Muscle of leg (tissue), 11 donors: ENCODE measurements around the gene TBC1D10B. TPM values are rescaled to one million over a fixed set of nuclear protein-coding genes. Genes with fewer than 3 reads are reported as not detected.
"Not testable (repeated sequence)": the region's sequence is repeated elsewhere in the genome, so short reads cannot be mapped to it uniquely, and the experiment has no call there.

Source experiments
- DNase-seq: peaks from one replicate; pipeline ENCODE4 v3.0.0; 2013
- H3K27ac ChIP-seq: one replicate; pipeline ENCODE4 v1.5.1; 2013; ENCODE audit warnings: mild to moderate bottlenecking, low read length, control low read depth
- H3K27me3 ChIP-seq: one replicate; pipeline ENCODE4 v1.6.1; 2013; ENCODE audit warnings: low read length; ENCODE audit not compliant: control insufficient read depth, insufficient read depth
- H3K36me3 ChIP-seq: one replicate; pipeline ENCODE4 v1.6.1; 2013; ENCODE audit warnings: low read length; ENCODE audit not compliant: control insufficient read depth, insufficient read depth
- H3K4me1 ChIP-seq: one replicate; pipeline ENCODE4 v1.6.1; 2013; ENCODE audit warnings: low read length; ENCODE audit not compliant: control insufficient read depth, insufficient read depth
- H3K4me3 ChIP-seq: one replicate; pipeline ENCODE4 v1.5.1; 2013; ENCODE audit warnings: low read length, control low read depth
- H3K9me3 ChIP-seq: replicated peaks from 2 replicates; pipeline ENCODE4 v1.6.1; 2013; ENCODE audit warnings: low read depth, low read length; ENCODE audit not compliant: control insufficient read depth
- WGBS: methylation state at CpG from one replicate; pipeline ENCODE4 v1.1.5; 2013; ENCODE audit warnings: missing lambda C conversion rate; ENCODE audit not compliant: insufficient coverage; 5-methylcytosine and 5-hydroxymethylcytosine counted together
- polyA plus RNA-seq, 8 donors: library from polyadenylated mRNA; unstranded; fragments of 120-200 nt; gene quantifications; one replicate each; pipeline versions ENCODE4 v1.2.1 to v1.2.3, GENCODE V29; 2013; ENCODE audit warnings: inconsistent platforms in 1 of 8, low replicate concordance in 1 of 8; ENCODE audit not compliant: insufficient read length in 8 of 8, insufficient read depth in 1 of 8
- total RNA-seq: library from RNA; stranded (reverse); fragments of 120-200 nt; gene quantifications from one replicate; pipeline ENCODE4 v1.2.4, GENCODE V29; 2013

Gene TBC1D10B
- total and polyA plus RNA-seq, 9 donors: 16.9 to 38.9 (median 33.1) TPM

- H3K27me3 ChIP-seq: no peaks in the 10 kb centered on the region
- WGBS: 95% methylated on average over 37 of the region's 42 CpGs
- peaks cover 18% of the 10 kb centered on the region for H3K36me3 ChIP-seq
- H3K27ac ChIP-seq: no peak overlapping the region
- H3K4me3 ChIP-seq: no peak overlapping the region
- H3K9me3 ChIP-seq: no peaks in the 10 kb centered on the region
- peaks cover 29% of the 10 kb centered on the region for H3K4me1 ChIP-seq
- DNase-seq: peak; percentile 5
These were observed 27.7 kb upstream of the TBC1D10B start for GRCh38 chr16:30397776-30398660.

DNA sequence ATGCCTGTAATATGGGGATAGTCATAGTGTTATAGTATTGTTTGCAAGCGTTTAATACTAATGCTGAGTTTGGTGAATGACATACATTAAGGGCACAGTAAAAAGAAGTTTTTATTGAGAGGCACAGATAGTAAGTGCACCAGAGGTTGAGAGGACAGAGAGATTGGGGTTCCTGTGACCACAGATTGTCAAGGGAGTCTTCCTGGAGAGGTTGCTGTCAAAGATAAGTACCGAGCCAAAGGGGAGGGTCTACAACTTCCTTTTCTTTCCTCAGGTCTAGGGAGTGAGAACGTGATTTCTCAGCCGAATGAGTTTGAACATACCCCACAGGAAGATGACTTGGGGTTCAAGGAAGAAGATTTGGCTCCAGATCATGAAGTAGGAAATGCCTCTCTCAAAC, 26.8 kb upstream of the TBC1D10B start:
- Histone ChIP-seq H3K4me3 (no peak overlapping the region), H3K27me3 (no peaks in the 10 kb centered on the region), H3K36me3 (peaks cover 18% of the 10 kb centered on the region), H3K4me1 (peaks cover 29% of the 10 kb centered on the region), H3K9me3 (no peaks in the 10 kb centered on the region), H3K27ac (no peak overlapping the region)
- no peak for DNase-seq
- 73% methylated on average over 3 of the region's 4 CpGs for WGBS

- not testable (repeated sequence) for DNase-seq, H3K9me3 ChIP-seq, H3K4me3 ChIP-seq, H3K27ac ChIP-seq, H3K27me3 ChIP-seq
- Histone ChIP-seq H3K4me1 (peaks cover 29% of the 10 kb centered on the region), H3K36me3 (peaks cover 18% of the 10 kb centered on the region)
- WGBS: no CpG with 5 or more reads among the region's 4 CpGs
These were observed 26.3 kb upstream of the TBC1D10B start for GRCh38 chr16:30396627-30397026.

DNA sequence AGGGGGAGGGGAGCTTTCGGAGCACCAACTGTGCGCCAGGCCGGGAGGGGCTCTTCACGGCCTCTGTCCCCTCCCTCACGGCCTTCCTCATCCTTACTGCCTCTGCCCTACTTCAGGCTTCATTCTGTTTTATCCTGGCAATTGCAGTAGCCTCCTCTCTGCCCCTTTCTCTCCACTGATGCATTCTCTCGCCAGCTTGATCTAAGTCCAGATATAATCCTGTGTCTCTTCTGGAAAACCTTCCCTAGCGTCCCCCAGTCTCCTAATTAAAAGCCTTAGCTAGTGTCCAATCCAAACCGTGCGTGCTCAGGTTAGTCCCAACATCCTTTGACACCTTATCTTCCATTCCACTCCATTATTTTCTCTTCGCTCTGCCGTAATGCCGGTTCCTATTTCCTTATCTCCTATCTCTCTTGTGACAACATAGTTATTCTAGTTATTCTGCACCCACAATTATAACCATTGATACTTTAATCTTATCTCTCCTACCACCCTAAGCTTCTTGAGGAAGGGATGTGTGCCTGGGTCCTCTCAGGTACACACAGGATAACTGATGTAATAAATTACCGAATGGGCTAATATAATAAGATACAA, 25.8 kb upstream of the TBC1D10B start:
- WGBS: 15% methylated on average over 10 of the region's 13 CpGs
- Histone ChIP-seq H3K4me1 (peaks cover 26% of the 10 kb centered on the region), H3K36me3 (peaks cover 18% of the 10 kb centered on the region), H3K9me3 (no peaks in the 10 kb centered on the region), H3K27ac (peak overlapping the region; percentile 69), H3K27me3 (no peaks in the 10 kb centered on the region), H3K4me3 (peak overlapping the region; percentile 70)
- no peak for DNase-seq

DNA sequence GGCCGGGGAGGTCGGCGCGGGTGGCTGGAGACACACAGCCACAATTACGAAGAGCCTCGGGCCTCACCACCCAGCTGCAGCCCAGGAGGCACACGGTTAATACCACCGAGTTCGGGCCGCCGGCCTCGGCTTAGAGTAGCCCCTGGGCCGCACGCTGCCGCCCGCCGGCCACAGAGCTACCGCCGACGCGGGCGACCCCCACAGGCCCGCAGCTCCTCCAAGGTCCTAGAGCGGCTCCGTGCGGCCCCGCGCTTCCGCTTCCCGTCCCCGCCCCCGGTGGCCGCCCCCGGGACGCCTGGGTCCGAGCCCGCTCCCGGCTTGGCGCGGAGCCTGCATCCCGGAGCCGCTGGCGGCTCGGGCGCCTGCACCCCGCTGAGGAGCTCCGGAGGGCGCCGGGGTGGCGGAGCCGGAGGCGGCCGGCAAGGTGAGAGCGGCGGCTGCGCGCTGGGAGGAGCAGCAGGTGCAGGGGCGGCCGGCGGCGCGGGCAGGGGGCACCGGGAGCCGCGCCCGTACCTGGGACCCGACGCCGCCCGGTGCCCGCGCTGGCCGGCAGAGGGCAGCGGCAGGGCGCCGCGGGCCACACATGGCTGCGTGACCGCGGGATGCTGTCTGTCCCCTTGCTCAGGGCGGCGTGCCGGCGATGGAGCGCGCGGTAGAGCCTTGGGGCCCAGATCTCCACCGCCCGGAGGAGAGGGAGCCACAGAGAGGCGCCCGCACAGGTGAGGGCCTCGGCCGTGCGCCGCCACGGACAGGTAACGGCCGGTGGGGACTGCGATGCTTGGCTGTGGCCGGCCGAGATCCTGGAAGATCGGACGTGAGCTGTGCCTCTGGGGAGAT, 25.1 kb upstream of the TBC1D10B start, which contains the start of gene ZNF48:
ZNF48 (plus strand) TSS at position 266 of the 837 bp plus-strand sequence; CDS start at position 641, 375 bp downstream.
- Histone ChIP-seq H3K4me1 (peaks cover 25% of the 10 kb centered on the region), H3K27ac (peak within 1 kb of the TSS; percentile 95), H3K27me3 (no peaks in the 10 kb centered on the region), H3K36me3 (peaks cover 18% of the 10 kb centered on the region), H3K4me3 (peak within 1 kb of the TSS; percentile 77), H3K9me3 (no peaks in the 10 kb centered on the region)
- DNase-seq: peak; percentile 98
- under 1% methylated on average over 91 of the region's 103 CpGs for WGBS

- H3K36me3 ChIP-seq: peaks cover 18% of the 10 kb centered on the region
- no peaks in the 10 kb centered on the region for H3K9me3 ChIP-seq
- H3K4me1 ChIP-seq: peaks cover 20% of the 10 kb centered on the region
- peak overlapping the region; percentile 77 for H3K4me3 ChIP-seq
- peak; percentile 68 for DNase-seq
- WGBS: 2% methylated on average over 27 of the region's 31 CpGs
- H3K27ac ChIP-seq: peak overlapping the region; percentile 95
- no peaks in the 10 kb centered on the region for H3K27me3 ChIP-seq
These were observed 24.4 kb upstream of the TBC1D10B start for GRCh38 chr16:30394592-30395154.

DNA sequence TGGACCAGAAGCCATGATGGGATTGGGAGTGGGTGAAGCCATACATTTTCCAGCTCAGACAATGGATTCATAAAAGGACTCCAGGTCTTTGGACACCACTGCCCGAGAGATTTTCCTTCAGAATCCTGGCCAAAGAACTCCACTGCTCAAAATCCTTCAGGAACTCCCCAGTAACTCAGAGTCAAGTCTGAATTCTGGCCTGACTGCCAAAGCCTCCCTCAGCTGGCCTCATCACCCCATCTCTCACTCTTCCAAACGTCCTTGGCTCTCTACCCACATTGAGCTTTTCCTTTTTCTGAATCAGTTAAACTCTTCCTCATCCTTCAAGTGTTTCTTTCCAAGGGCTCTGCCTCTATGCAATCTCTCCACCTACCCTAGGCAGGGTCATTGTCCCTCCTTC, 13.2 kb upstream of the TBC1D10B start:
- WGBS: 26% methylated on average over 2 of the region's 2 CpGs
- H3K27ac ChIP-seq: peak overlapping the region; percentile 20
- no peaks in the 10 kb centered on the region for H3K27me3 ChIP-seq
- DNase-seq: peak; percentile 94
- no peak overlapping the region for H3K4me3 ChIP-seq
- H3K4me1 ChIP-seq: peaks cover 21% of the 10 kb centered on the region
- H3K9me3 ChIP-seq: no peaks in the 10 kb centered on the region
- H3K36me3 ChIP-seq: no peaks in the 10 kb centered on the region

DNA sequence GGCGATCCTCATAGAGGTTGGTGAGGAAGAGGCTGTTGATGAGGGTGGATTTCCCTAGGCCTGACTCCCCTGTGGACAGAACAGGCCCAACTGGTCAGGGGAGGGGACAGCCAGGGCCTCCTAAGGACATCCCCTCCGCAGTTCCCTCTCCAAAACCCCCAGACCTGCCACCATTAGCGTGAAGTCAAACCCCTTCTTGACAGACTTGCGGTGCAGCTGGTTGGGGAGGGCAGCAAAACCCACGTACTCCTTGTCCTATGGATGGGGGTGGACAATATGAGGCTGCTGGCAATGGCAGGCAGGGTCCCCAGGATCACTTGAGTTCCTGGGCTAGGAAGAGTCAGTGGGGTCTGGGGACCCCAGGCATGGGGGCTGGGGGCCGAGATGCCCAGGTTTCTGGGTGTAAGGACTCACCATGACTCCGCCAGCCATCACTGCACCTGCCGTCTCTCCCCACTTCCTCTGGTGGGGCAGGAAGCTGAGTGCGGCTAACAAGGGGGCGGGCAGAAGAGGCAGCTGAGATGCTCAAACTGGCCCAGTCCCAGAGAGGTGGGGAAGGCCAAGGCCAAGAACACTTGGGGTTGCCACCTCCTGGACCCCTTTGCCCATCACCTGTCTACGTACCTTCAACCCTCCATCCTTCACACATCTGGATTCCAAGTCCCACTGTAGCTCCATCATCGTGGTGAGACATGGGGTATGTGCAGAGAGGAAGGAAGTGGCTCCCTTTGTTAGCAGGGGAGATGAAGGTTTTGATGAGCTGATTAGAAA, 12.0 kb upstream of the TBC1D10B start, which contains the start of gene SEPTIN1:
SEPTIN1 (minus strand) TSS at position 451 of the 771 bp plus-strand sequence; CDS start at position 432, 19 bp downstream.
- 75% methylated on average over 2 of the region's 12 CpGs for WGBS
- Histone ChIP-seq H3K4me1 (peaks cover 28% of the 10 kb centered on the region), H3K27ac (peak within 1 kb of the TSS; percentile 35), H3K27me3 (no peaks in the 10 kb centered on the region), H3K9me3 (no peaks in the 10 kb centered on the region), H3K4me3 (peak within 1 kb of the TSS; percentile 15), H3K36me3 (peaks cover 2% of the 10 kb centered on the region)
- DNase-seq: peak; percentile 35
